Bronchial epithelial cell (primary cell): ENCODE data around the gene TMTC3. TPM values are rescaled to one million over a fixed set of nuclear protein-coding genes. Genes with fewer than 3 reads are reported as not detected.

Experiments
- DNase-seq: peaks from one replicate; pipeline ENCODE4 v3.0.0-alpha.2; 2010; ENCODE audit warnings: low read depth
- FAIRE-seq: peaks from 2 replicates; lab custom pipeline; 2011; peaks lifted over from hg19 to GRCh38; lab: Jason Lieb, UNC
- H3K27me3 ChIP-seq: 2 replicates; pipeline ENCODE4 v1.5.1; 2011; ENCODE audit warnings: low read length; ENCODE audit not compliant: control insufficient read depth, insufficient read depth
- H3K36me3 ChIP-seq: 2 replicates; pipeline ENCODE4 v1.5.1; 2011; ENCODE audit warnings: low read length; ENCODE audit not compliant: control insufficient read depth, insufficient read depth
- H3K4me3 ChIP-seq: 2 replicates; pipeline ENCODE4 v1.5.1; 2011; ENCODE audit warnings: mild to moderate bottlenecking, low read depth, low read length, control low read depth
- total RNA-seq: library from RNA; depleted of rRNA; stranded (reverse); fragments of >200 nt; gene quantifications from 2 replicates; pipeline ENCODE4 v1.2.1, GENCODE V29; 2014
- TF ChIP-seq, protein P1 (sequence below): IDR thresholded peaks from 2 replicates; pipeline ENCODE4 v1.5.1; 2011; ENCODE audit warnings: mild to moderate bottlenecking, moderate library complexity, low read length, control low read depth, inconsistent platforms; ENCODE audit not compliant: insufficient read depth, severe bottlenecking

Gene TMTC3
- total RNA-seq, 1 donor from 2014 or later = 44.2 TPM

DNA sequence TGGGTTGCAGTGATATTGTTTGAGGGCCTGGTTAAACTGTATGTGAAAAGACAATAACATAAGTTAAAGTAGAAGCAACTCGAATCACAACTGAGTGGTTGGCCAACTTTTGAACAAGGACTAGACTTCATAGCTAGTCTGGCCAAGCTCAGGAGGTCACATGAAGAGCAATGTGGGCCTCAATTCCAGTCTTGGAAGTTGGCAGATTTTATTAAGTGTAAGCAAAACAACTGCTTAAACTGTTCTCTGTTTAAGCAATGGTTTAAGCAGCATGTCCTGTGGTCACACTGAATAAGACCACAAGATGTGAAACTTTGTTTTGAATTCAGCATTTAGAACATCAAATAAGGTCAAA, 100.4 kb downstream of the TMTC3 start:
- DNase-seq = no peak

DNA sequence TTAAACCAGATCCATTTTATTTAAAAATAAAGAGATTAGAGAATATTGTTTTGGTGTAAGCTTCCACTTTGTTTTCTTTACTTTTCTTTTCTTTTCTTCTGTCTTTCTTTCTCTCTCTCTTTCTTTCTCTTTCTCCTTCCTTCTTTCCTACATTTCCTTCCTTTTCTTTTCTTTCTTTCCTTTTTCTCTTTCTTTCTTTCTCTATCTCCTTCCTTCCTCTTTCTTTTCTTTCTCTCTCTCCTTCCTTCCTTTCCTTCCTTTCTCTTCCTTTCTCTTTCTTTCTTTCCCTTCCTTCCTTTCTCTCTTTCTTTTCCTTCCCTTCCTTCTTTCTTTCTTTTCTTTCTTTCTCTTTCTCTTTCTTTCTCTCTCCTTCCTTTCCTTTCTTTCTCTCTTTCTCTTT, 100.8 kb downstream of the TMTC3 start:
- peaks cover 3% of the 10 kb centered on the region for H3K27me3 ChIP-seq
- FAIRE-seq = no peak
- H3K36me3 ChIP-seq = no peaks in the 10 kb centered on the region
- TF ChIP-seq, protein P1, sequence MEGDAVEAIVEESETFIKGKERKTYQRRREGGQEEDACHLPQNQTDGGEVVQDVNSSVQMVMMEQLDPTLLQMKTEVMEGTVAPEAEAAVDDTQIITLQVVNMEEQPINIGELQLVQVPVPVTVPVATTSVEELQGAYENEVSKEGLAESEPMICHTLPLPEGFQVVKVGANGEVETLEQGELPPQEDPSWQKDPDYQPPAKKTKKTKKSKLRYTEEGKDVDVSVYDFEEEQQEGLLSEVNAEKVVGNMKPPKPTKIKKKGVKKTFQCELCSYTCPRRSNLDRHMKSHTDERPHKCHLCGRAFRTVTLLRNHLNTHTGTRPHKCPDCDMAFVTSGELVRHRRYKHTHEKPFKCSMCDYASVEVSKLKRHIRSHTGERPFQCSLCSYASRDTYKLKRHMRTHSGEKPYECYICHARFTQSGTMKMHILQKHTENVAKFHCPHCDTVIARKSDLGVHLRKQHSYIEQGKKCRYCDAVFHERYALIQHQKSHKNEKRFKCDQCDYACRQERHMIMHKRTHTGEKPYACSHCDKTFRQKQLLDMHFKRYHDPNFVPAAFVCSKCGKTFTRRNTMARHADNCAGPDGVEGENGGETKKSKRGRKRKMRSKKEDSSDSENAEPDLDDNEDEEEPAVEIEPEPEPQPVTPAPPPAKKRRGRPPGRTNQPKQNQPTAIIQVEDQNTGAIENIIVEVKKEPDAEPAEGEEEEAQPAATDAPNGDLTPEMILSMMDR = no peak
- DNase-seq = no peak
- H3K4me3 ChIP-seq = no peak overlapping the region

More for the DNA sequence above, 100.4 kb downstream of the TMTC3 start:
- FAIRE-seq = no peak
- H3K36me3 ChIP-seq = no peaks in the 10 kb centered on the region
- TF ChIP-seq, protein P1 = no peak
- peaks cover 3% of the 10 kb centered on the region for H3K27me3 ChIP-seq
- H3K4me3 ChIP-seq = no peak overlapping the region

DNA sequence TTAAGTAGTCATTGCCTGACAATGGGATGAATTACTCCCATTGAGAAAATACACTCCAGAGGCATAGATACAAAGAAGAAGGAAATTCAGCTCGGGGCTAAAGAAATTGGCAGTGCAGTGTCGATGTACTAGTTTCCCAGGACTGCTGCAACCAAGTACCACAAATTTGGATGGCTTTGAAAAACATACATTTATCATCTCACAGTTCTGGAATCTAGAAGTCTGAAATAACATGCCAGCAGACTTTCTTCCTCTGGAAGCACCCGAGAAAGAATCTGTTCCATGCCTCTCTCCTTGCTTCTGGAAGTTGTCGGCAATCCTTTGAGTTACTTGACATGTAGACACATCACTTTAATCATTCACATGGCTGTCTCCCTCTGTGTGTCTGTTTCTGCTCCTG, 101.9 kb downstream of the TMTC3 start:
- FAIRE-seq (no peak), DNase-seq (no peak)
- Histone ChIP-seq H3K36me3 (no peaks in the 10 kb centered on the region), H3K27me3 (peaks cover 3% of the 10 kb centered on the region), H3K4me3 (no peak overlapping the region)
- TF ChIP-seq, protein P1 = no peak

DNA sequence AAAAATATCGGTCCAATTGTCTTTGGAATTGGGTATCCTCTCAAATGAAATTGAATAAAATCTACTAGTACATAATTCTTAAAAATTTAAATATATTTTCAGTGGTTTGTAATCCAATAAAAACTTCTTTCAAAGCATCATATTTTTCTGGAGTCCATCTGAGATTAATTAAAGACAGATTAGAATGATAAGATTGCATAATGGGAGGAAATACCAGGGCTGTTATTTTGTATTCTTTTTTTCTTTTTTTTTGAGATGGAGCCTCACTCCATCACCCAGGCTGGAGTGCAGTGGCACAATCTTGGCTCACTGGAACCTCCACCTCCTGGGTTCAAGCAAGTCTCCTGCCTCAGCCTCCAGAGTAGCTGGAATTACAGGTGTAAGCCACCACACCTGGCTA, 103.8 kb downstream of the TMTC3 start:
- DNase-seq (no peak), FAIRE-seq (no peak)
- Histone ChIP-seq H3K36me3 (no peaks in the 10 kb centered on the region), H3K27me3 (peaks cover 3% of the 10 kb centered on the region), H3K4me3 (no peak overlapping the region)
- TF ChIP-seq, protein P1 = no peak

DNA sequence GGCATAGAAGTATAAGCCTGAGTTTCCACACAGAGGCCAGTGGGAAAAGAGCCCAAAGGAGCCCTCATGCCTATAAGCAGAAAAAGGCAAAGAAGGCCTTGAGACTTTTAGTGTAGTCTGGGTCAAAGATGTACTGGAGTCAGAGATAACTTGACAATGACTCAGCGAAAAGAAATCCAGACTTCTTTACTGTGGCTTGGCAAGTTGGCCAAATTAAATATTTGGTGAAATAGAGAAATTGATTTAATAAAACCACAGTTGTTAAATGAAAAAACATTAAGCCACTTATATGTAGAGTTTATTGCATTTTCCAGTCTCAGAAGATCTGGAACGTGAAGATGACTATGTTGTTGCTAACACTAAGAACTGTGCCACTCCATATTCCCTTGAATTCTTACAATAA, 105.1 kb downstream of the TMTC3 start:
- no peak overlapping the region for H3K4me3 ChIP-seq
- TF ChIP-seq, protein P1 = no peak
- FAIRE-seq (no peak), DNase-seq (peak; percentile 69)
- peaks cover 3% of the 10 kb centered on the region for H3K27me3 ChIP-seq
- H3K36me3 ChIP-seq = no peaks in the 10 kb centered on the region

DNA sequence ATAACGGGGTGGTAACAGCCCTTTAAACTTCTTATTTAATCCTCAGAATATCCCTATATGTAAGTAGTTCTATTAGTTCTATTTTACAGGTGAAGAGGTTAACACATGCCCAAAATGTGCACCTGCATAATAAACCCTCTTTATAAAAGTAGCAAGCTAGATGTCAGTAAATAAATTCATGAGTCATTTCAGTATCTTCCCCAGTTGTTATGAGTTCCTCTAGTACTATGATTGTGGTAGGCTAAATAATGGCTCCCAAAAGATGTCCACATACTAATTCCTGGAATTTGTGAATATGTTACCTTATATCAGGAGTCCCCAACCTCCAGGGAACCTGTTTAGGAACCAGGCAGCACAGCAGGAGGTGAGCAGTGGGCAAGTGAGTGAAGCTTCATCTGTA, 106.5 kb downstream of the TMTC3 start:
- Histone ChIP-seq H3K27me3 (peaks cover 3% of the 10 kb centered on the region), H3K36me3 (no peaks in the 10 kb centered on the region), H3K4me3 (no peak overlapping the region)
- DNase-seq = no peak
- TF ChIP-seq, protein P1 = no peak
- no peak for FAIRE-seq

Other genes starting within 250 kb of the TMTC3 start
- not detected in 2 replicates for gene C12orf50, start 112.9 kb upstream of the TMTC3 start, total RNA-seq
- gene CEP290, start 219 bp upstream of the TMTC3 start, total RNA-seq = 3.8 and 6.6 TPM in 2 replicates